ENCODE data around the gene TMEM198.

DNA sequence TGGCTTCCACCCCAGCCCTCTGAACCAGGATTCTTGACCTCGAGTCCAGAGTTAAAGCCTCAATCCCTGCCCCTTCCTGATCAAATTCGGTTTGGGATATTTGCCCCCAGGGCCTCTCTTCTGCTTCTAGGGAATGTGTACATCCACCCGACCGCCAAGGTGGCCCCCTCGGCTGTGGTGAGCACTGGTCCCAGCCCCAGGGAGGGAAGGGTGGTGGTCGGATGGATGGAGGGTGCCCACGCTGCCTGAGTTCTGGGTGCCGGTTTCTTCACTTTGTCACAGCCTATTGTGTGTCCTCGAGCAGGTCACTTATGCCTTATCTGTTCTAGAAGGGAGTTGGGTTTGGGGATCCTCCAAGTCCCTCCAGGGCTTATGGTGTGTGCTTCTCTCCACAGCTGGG, 38.2 kb upstream of the TMEM198 start:
- TF ChIP-seq, protein P1, sequence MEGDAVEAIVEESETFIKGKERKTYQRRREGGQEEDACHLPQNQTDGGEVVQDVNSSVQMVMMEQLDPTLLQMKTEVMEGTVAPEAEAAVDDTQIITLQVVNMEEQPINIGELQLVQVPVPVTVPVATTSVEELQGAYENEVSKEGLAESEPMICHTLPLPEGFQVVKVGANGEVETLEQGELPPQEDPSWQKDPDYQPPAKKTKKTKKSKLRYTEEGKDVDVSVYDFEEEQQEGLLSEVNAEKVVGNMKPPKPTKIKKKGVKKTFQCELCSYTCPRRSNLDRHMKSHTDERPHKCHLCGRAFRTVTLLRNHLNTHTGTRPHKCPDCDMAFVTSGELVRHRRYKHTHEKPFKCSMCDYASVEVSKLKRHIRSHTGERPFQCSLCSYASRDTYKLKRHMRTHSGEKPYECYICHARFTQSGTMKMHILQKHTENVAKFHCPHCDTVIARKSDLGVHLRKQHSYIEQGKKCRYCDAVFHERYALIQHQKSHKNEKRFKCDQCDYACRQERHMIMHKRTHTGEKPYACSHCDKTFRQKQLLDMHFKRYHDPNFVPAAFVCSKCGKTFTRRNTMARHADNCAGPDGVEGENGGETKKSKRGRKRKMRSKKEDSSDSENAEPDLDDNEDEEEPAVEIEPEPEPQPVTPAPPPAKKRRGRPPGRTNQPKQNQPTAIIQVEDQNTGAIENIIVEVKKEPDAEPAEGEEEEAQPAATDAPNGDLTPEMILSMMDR (IDR thresholded peaks at IDR 0.05), result no peak
- no peak for TF ChIP-seq POLR2A (IDR thresholded peaks at IDR 0.05)
